ENCODE measurements around the gene USF2. TPM values are rescaled to one million over a fixed set of nuclear protein-coding genes. Genes with fewer than 3 reads are reported as not detected.

USF2 gene
- polyA plus RNA-seq, 1 experiment: 55.6 TPM

- POLR2A ChIA-PET: no interaction called here
Observed at GRCh38 chr19:35288906-35289305, 20.1 kb downstream of the USF2 start.

GRCh38 chr19:35290381-35291127 lies 21.8 kb downstream of the USF2 start:
- Histone ChIP-seq H3K27me3 (ENCODE audit: control insufficient read depth, insufficient read depth, low read length) (peaks cover 17% of the 10 kb centered on the region), H3K4me3 (ENCODE audit: low read depth, low read length) (no peak overlapping the region), H3K9me3 (ENCODE audit: control insufficient read depth, insufficient read depth, low read length) (no peaks in the 10 kb centered on the region), H3K27ac (ENCODE audit: low read depth, low read length) (no peak overlapping the region)
- TF ChIP-seq CTCF (IDR thresholded peaks at IDR 0.05; ENCODE audit: low read depth, low read length): no peak
- DNase-seq (ENCODE audit: low read depth, low spot score): no peak
- CTCF ChIA-PET: no interaction called here
- POLR2A ChIA-PET: no interaction called here

More at GRCh38 chr19:35288906-35289305, 20.1 kb downstream of the USF2 start:
- no peak for DNase-seq (ENCODE audit: low read depth, low spot score)
- no peak for TF ChIP-seq CTCF (IDR thresholded peaks at IDR 0.05; ENCODE audit: low read depth, low read length)
- Histone ChIP-seq H3K27ac (ENCODE audit: low read depth, low read length) (no peak overlapping the region), H3K4me3 (ENCODE audit: low read depth, low read length) (no peak overlapping the region), H3K9me3 (ENCODE audit: control insufficient read depth, insufficient read depth, low read length) (no peaks in the 10 kb centered on the region), H3K27me3 (ENCODE audit: control insufficient read depth, insufficient read depth, low read length) (peaks cover 16% of the 10 kb centered on the region)
- CTCF ChIA-PET: interaction anchor here (0.5 kb wide), 1 partner anchor 148 kb away, joined by 4 read pairs; no protein-coding TSS in a partner anchor

DNA sequence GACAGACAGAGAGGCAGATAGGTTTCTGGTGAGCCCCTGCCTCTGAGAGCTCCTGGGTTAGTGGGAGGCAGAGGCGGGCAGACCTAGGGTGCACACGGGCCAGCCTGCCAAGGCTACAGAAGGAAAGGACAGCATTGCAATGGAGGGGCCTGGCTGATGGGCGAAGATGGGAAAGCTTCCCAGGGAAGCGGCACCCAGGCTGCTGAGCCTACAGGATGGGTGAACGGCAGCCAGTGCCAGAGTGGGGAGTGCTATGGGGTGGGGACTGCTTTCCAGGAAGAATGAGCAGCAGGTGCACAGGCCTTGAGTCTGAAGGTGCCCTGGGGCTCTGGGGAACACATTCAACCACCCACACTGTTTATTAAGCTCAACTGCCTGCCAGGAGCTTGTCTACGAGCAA lies 22.5 kb downstream of the USF2 start:
- POLR2A ChIA-PET: no interaction called here
- no peak for TF ChIP-seq CTCF (IDR thresholded peaks at IDR 0.05; ENCODE audit: low read depth, low read length)
- Histone ChIP-seq H3K4me3 (ENCODE audit: low read depth, low read length) (no peak overlapping the region), H3K27ac (ENCODE audit: low read depth, low read length) (no peak overlapping the region), H3K9me3 (ENCODE audit: control insufficient read depth, insufficient read depth, low read length) (no peaks in the 10 kb centered on the region), H3K27me3 (ENCODE audit: control insufficient read depth, insufficient read depth, low read length) (peaks cover 17% of the 10 kb centered on the region)
- CTCF ChIA-PET: no interaction called here
- no peak for DNase-seq (ENCODE audit: low read depth, low spot score)

DNA sequence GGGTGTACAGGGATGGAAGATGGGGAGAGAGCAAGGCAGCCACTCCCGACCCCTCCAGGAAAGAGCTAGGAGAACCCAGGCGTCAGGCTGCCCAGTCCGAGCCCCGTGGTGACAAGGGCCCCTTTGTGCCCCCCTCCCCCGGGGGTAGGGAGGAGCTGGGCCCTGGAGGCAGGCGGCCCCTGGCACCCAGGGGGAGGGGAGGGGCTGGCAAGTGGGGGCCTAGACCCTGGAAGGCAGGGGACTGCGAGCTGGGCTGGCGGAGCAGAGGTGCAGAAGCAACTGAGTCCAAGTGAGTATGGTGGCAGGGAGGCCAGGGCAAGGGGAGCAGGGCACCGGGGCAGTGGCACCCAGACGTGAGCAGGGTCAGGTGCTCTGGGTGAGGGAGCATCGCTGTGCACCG lies 23.2 kb downstream of the USF2 start, which contains the start of gene MAG:
Gene MAG, plus strand, starts transcription at position 246 of the 400 bp plus-strand sequence. CDS start 3,248 bp downstream, outside the sequence.
- ChIA-PET POLR2A (no interaction called here), CTCF (no interaction called here)
- Histone ChIP-seq H3K9me3 (ENCODE audit: control insufficient read depth, insufficient read depth, low read length) (no peaks in the 10 kb centered on the region), H3K27ac (ENCODE audit: low read depth, low read length) (no peak within 1 kb of the TSS), H3K4me3 (ENCODE audit: low read depth, low read length) (no peak within 1 kb of the TSS), H3K27me3 (ENCODE audit: control insufficient read depth, insufficient read depth, low read length) (peaks cover 17% of the 10 kb centered on the region)
- no peak for TF ChIP-seq CTCF (IDR thresholded peaks at IDR 0.05; ENCODE audit: low read depth, low read length)
- no peak for DNase-seq (ENCODE audit: low read depth, low spot score)

All from AG04450 (cell line).